Measurements from ENCODE around the gene CBY1.

Gene CBY1

GRCh38 chr22:38649841-38650522 is 6.5 kb upstream of the CBY1 start:
- no peak for DNase-seq

GRCh38 chr22:38652859-38653258 is 3.6 kb upstream of the CBY1 start:
- DNase-seq = no peak

- no peak for DNase-seq
Measured at GRCh38 chr22:38653741-38654140, 2.7 kb upstream of the CBY1 start.

- peak in 4 of 56 donors; percentile 37 to 59 (median 53) for DNase-seq
Measured at GRCh38 chr22:38655519-38656255, 751 bp upstream of the CBY1 start.

GRCh38 chr22:38657045-38657909 is 839 bp downstream of the CBY1 start:
- DNase-seq = peak in 2 of 56 donors; percentile 1 to 2

GRCh38 chr22:38674888-38675287 is 18.4 kb downstream of the CBY1 start:
- DNase-seq = peak in 29 of 56 donors; percentile 4 to 67 (median 30)

GRCh38 chr22:38675833-38676232 is 19.4 kb downstream of the CBY1 start:
- no peak for DNase-seq

- peak; percentile 46 to 92 (median 84) for DNase-seq
Measured at GRCh38 chr22:38681582-38682335, 25.3 kb downstream of the CBY1 start, which contains the start of gene TOMM22. TOMM22 (plus strand) TSS chr22:38681957; CDS start chr22:38681979, 22 bp downstream.

- no peak for DNase-seq
Measured at GRCh38 chr22:38684895-38685294, 28.5 kb downstream of the CBY1 start.

- DNase-seq = no peak
Measured at GRCh38 chr22:38685761-38686160, 29.3 kb downstream of the CBY1 start.

GRCh38 chr22:38689651-38690050 is 33.2 kb downstream of the CBY1 start:
- no peak for DNase-seq

- no peak for DNase-seq
Measured at GRCh38 chr22:38694049-38694448, 37.6 kb downstream of the CBY1 start.

GRCh38 chr22:38694940-38695339 is 38.5 kb downstream of the CBY1 start:
- DNase-seq = no peak

GRCh38 chr22:38696606-38697424 is 40.4 kb downstream of the CBY1 start:
- no peak for DNase-seq

- no peak for DNase-seq
Measured at GRCh38 chr22:38697425-38698089, 41.1 kb downstream of the CBY1 start.

- no peak for DNase-seq
Measured at GRCh38 chr22:38698407-38699094, 42.1 kb downstream of the CBY1 start.

GRCh38 chr22:38699143-38699542 is 42.7 kb downstream of the CBY1 start:
- DNase-seq = no peak

GRCh38 chr22:38699784-38700183 is 43.3 kb downstream of the CBY1 start:
- DNase-seq = peak in 1 of 56 donors; percentile 14

GRCh38 chr22:38700270-38700788 is 43.9 kb downstream of the CBY1 start:
- peak in 5 of 56 donors; percentile 45 to 66 (median 63) for DNase-seq
